Tibial nerve (tissue), 3 donors: ENCODE measurements around the gene DPPA5.

ENCODE experiments used
- POLR2A ChIP-seq, 2 donors: fragments of 450-650 bp; IDR thresholded peaks; one replicate each; pipeline ENCODE4 v1.6.1; 2017; ENCODE audit warnings: antibody characterized with exemption in 2 of 2, mild to moderate bottlenecking in 2 of 2, moderate library complexity in 2 of 2
- TF ChIP-seq, protein P1 (sequence below), 5 experiments: fragments of 200-600 bp in 3 of 5; fragments of 450-650 bp in 2 of 5; sonication (generic) in 3 of 5; IDR thresholded peaks; one replicate each; pipeline ENCODE4 v1.5.1; 2016 to 2019; ENCODE audit warnings: antibody characterized with exemption in 5 of 5, mild to moderate bottlenecking in 3 of 5, moderate library complexity in 2 of 5

DNA sequence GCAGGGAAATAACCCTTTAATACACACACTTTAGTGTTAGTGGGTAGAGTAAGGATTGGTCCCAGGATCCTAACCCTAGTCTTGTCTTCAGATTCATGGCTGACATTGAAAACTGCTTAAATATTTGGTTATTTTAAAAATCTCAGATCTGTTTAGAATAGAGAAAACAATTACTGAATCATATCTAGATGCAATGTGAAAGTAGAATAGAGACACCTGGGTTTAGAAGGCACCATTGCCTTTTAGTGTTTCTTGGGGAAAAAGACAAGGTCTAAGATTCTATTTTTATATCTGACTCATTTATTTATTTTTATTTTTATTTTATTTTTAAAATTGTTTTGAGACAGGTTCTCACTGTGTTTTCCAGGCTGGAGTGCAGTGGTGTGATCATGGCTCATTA is 46.6 kb upstream of the DPPA5 start:
- TF ChIP-seq, protein P1, sequence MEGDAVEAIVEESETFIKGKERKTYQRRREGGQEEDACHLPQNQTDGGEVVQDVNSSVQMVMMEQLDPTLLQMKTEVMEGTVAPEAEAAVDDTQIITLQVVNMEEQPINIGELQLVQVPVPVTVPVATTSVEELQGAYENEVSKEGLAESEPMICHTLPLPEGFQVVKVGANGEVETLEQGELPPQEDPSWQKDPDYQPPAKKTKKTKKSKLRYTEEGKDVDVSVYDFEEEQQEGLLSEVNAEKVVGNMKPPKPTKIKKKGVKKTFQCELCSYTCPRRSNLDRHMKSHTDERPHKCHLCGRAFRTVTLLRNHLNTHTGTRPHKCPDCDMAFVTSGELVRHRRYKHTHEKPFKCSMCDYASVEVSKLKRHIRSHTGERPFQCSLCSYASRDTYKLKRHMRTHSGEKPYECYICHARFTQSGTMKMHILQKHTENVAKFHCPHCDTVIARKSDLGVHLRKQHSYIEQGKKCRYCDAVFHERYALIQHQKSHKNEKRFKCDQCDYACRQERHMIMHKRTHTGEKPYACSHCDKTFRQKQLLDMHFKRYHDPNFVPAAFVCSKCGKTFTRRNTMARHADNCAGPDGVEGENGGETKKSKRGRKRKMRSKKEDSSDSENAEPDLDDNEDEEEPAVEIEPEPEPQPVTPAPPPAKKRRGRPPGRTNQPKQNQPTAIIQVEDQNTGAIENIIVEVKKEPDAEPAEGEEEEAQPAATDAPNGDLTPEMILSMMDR (IDR thresholded peaks at IDR 0.05): no peak
- no peak for TF ChIP-seq POLR2A (IDR thresholded peaks at IDR 0.05)
